Neural cell (in vitro differentiated cells): ENCODE data around the gene MECR.

Experiments used
- EZH2 ChIP-seq: fragments of 200-600, 300-800 bp; shearing (Covaris generic), sonication (generic); IDR thresholded peaks from 2 replicates; pipeline ENCODE4 v1.6.1; 2014; ENCODE audit warnings: antibody characterized with exemption, low read length, borderline replicate concordance, mild to moderate bottlenecking; ENCODE audit not compliant: insufficient read depth, poor library complexity, severe bottlenecking
- MXI1 ChIP-seq: fragments of 450-650 bp; conservative IDR thresholded peaks from 2 replicates; pipeline ENCODE4 v1.6.1; 2014; ENCODE audit warnings: antibody characterized with exemption, mild to moderate bottlenecking; ENCODE audit not compliant: poor library complexity, severe bottlenecking
- POLR2AphosphoS5 ChIP-seq: IDR thresholded peaks from 2 replicates; pipeline ENCODE4 v1.6.1; 2012
- RAD21 ChIP-seq: fragments of 450-650 bp; conservative IDR thresholded peaks from 2 replicates; pipeline ENCODE4 v1.6.1; 2014; ENCODE audit warnings: antibody characterized with exemption, mild to moderate bottlenecking, moderate library complexity
- TAF1 ChIP-seq: IDR thresholded peaks from 2 replicates; pipeline ENCODE4 v1.6.1; 2012; ENCODE audit warnings: low read depth
- TF ChIP-seq, protein P1 (sequence below): fragments of 450-650 bp; IDR thresholded peaks from 2 replicates; pipeline ENCODE4 v1.5.1; 2014; ENCODE audit warnings: antibody characterized with exemption, mild to moderate bottlenecking, moderate library complexity; ENCODE audit not compliant: poor library complexity, severe bottlenecking
- TF ChIP-seq, protein P2 (sequence below): IDR thresholded peaks from 2 replicates; pipeline ENCODE4 v1.6.1; 2012; ENCODE audit warnings: borderline replicate concordance

DNA sequence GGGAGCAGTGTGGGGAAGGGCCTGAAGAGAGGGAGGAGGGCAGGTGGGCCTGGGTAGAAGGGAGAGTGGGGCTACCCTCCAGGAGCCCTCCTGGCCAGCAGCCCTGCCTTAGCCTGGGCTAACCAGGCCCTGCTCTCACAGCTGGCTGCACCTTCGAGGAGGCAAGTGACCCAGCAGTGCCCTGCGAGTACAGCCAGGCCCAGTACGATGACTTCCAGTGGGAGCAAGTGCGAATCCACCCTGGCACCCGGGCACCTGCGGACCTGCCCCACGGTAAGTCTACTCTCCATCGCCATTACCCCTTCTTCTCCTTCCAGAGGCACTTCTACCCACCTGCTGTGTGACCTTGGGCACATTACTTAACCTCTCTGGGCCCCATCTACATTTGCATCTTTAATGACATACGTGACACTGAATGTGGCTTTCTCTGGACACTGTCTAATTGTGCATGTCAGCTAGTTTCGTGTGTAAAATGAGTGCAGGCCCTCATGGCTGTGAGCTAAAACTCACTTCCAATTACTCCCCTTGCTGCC, 24.5 kb upstream of the MECR start:
- TF ChIP-seq, protein P1, sequence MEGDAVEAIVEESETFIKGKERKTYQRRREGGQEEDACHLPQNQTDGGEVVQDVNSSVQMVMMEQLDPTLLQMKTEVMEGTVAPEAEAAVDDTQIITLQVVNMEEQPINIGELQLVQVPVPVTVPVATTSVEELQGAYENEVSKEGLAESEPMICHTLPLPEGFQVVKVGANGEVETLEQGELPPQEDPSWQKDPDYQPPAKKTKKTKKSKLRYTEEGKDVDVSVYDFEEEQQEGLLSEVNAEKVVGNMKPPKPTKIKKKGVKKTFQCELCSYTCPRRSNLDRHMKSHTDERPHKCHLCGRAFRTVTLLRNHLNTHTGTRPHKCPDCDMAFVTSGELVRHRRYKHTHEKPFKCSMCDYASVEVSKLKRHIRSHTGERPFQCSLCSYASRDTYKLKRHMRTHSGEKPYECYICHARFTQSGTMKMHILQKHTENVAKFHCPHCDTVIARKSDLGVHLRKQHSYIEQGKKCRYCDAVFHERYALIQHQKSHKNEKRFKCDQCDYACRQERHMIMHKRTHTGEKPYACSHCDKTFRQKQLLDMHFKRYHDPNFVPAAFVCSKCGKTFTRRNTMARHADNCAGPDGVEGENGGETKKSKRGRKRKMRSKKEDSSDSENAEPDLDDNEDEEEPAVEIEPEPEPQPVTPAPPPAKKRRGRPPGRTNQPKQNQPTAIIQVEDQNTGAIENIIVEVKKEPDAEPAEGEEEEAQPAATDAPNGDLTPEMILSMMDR: no peak
- TF ChIP-seq POLR2AphosphoS5: no peak
- TF ChIP-seq MXI1: no peak
- TF ChIP-seq, protein P2, sequence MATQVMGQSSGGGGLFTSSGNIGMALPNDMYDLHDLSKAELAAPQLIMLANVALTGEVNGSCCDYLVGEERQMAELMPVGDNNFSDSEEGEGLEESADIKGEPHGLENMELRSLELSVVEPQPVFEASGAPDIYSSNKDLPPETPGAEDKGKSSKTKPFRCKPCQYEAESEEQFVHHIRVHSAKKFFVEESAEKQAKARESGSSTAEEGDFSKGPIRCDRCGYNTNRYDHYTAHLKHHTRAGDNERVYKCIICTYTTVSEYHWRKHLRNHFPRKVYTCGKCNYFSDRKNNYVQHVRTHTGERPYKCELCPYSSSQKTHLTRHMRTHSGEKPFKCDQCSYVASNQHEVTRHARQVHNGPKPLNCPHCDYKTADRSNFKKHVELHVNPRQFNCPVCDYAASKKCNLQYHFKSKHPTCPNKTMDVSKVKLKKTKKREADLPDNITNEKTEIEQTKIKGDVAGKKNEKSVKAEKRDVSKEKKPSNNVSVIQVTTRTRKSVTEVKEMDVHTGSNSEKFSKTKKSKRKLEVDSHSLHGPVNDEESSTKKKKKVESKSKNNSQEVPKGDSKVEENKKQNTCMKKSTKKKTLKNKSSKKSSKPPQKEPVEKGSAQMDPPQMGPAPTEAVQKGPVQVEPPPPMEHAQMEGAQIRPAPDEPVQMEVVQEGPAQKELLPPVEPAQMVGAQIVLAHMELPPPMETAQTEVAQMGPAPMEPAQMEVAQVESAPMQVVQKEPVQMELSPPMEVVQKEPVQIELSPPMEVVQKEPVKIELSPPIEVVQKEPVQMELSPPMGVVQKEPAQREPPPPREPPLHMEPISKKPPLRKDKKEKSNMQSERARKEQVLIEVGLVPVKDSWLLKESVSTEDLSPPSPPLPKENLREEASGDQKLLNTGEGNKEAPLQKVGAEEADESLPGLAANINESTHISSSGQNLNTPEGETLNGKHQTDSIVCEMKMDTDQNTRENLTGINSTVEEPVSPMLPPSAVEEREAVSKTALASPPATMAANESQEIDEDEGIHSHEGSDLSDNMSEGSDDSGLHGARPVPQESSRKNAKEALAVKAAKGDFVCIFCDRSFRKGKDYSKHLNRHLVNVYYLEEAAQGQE: no peak
- no peak for TF ChIP-seq EZH2
- TF ChIP-seq RAD21: no peak
- no peak for TF ChIP-seq TAF1
